ENCODE measurements around the gene ATP9B.

GRCh38 chr18:79356435-79356834 is 287.2 kb downstream of the ATP9B start:
- TF ChIP-seq POLR2AphosphoS5 (IDR thresholded peaks at IDR 0.05; ENCODE audit: low read depth, low read length), result no peak
- TF ChIP-seq POLR2A (IDR thresholded peaks at IDR 0.05; ENCODE audit: low read depth, low read length), result no peak
- no peak for TF ChIP-seq TAF1 (IDR thresholded peaks at IDR 0.05; ENCODE audit: low read depth, low read length)

All from GM12891 (cell line).